ENCODE data around the gene CACNA1C. TPM values are rescaled to one million over a fixed set of nuclear protein-coding genes. Genes with fewer than 3 reads are reported as not detected.

Gene CACNA1C
- total RNA-seq, 4 donors from 2014 or later: 2.9 to 5.3 (median 4.3) TPM

GRCh38 chr12:2360630-2361170 lies 307.9 kb downstream of the CACNA1C start:
- no peak for TF ChIP-seq CTCF (IDR thresholded peaks at IDR 0.05; ENCODE audit: low read depth)

GRCh38 chr12:2363836-2364609 lies 311.2 kb downstream of the CACNA1C start:
- no peak for TF ChIP-seq CTCF (IDR thresholded peaks at IDR 0.05; ENCODE audit: low read depth)

- no peak for TF ChIP-seq CTCF (IDR thresholded peaks at IDR 0.05; ENCODE audit: low read depth)
Observed at GRCh38 chr12:2364631-2365051, 311.9 kb downstream of the CACNA1C start.

GRCh38 chr12:2366711-2367110 lies 313.9 kb downstream of the CACNA1C start:
- TF ChIP-seq CTCF (IDR thresholded peaks at IDR 0.05; ENCODE audit: low read depth): no peak

GRCh38 chr12:2372178-2372577 lies 319.4 kb downstream of the CACNA1C start:
- no peak for TF ChIP-seq CTCF (IDR thresholded peaks at IDR 0.05; ENCODE audit: low read depth)

- no peak for TF ChIP-seq CTCF (IDR thresholded peaks at IDR 0.05; ENCODE audit: low read depth)
Observed at GRCh38 chr12:2372735-2373134, 319.9 kb downstream of the CACNA1C start.

GRCh38 chr12:2373307-2373706 lies 320.5 kb downstream of the CACNA1C start:
- TF ChIP-seq CTCF (IDR thresholded peaks at IDR 0.05; ENCODE audit: low read depth): no peak
